Measurements from ENCODE around the gene ABCB9.

- TF ChIP-seq CTCF (IDR thresholded peaks at IDR 0.05; ENCODE audit: insufficient read depth, low read depth, low read length) = no peak
- TF ChIP-seq EZH2 (IDR thresholded peaks at IDR 0.05; ENCODE audit: insufficient read depth, low read length) = no peak
Observed at GRCh38 chr12:122944605-122945592, 21.4 kb downstream of the ABCB9 start.
